Measurements from ENCODE around the gene DUSP1. TPM values are rescaled to one million over a fixed set of nuclear protein-coding genes. Genes with fewer than 3 reads are reported as not detected.

Gene DUSP1
- total and polyA plus RNA-seq, 8 donors = 76.4 to 690 (median 288) TPM

DNA sequence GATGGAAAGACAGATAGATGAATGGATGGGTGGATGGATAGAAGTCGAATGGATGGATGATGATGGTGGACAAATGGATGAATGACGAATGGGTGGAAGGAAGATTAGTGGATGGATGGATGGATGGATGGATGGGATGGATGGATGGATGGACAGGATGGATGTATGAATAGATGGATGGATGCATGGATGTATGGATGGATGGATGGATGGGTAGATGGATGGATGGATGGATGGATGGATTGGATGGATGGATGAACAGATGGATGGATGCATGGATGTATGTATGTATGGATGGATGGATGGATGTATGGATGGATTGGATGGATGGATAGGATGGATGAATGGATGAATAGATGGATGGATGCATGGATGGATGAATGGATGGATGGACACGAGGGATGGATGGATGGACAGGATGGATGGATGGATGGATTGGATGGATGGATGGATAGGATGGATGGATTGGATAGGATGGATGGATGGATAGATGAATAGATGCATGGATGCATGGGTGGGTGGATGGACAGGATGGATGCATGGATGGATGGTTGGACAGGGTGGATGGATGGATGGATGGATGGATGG, 52.4 kb downstream of the DUSP1 start:
- TF ChIP-seq, protein P1, sequence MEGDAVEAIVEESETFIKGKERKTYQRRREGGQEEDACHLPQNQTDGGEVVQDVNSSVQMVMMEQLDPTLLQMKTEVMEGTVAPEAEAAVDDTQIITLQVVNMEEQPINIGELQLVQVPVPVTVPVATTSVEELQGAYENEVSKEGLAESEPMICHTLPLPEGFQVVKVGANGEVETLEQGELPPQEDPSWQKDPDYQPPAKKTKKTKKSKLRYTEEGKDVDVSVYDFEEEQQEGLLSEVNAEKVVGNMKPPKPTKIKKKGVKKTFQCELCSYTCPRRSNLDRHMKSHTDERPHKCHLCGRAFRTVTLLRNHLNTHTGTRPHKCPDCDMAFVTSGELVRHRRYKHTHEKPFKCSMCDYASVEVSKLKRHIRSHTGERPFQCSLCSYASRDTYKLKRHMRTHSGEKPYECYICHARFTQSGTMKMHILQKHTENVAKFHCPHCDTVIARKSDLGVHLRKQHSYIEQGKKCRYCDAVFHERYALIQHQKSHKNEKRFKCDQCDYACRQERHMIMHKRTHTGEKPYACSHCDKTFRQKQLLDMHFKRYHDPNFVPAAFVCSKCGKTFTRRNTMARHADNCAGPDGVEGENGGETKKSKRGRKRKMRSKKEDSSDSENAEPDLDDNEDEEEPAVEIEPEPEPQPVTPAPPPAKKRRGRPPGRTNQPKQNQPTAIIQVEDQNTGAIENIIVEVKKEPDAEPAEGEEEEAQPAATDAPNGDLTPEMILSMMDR (IDR thresholded peaks at IDR 0.05) = no peak
- TF ChIP-seq EP300 (IDR thresholded peaks at IDR 0.05) = no peak
- TF ChIP-seq POLR2A (IDR thresholded peaks at IDR 0.05) = no peak
- H3K36me3 ChIP-seq = no peaks in the 10 kb centered on the region
- intact Hi-C loops (cut with DNase I; ENCODE audit: low total_unique reads) = loop anchor here (10.0 kb wide), 1 partner anchor 46 kb away; no protein-coding TSS in a partner anchor
- H3K27ac ChIP-seq = no peak overlapping the region
- H3K27me3 ChIP-seq = no peaks in the 10 kb centered on the region
- no peak for DNase-seq
- peaks cover 26 to 42% (median 31%) of the 10 kb centered on the region in 4 donors for H3K4me1 ChIP-seq
- WGBS, 5 donors = 90 to 95% (median 92%) methylated on average over 3 of the region's 3 CpGs
- H3K9me3 ChIP-seq = no peaks in the 10 kb centered on the region
- no peak overlapping the region for H3K4me3 ChIP-seq

Small RNA genes lying within 50 kb of the gene (small RNA-seq; reads per million reads assigned to genes)
- gene AC022217.4 = 0 reads per million in 4 donors
- gene RF00019 = 0 reads per million in 4 donors

Other genes with a start within 250 kb of the DUSP1 start
- gene NEURL1B, start 129.9 kb downstream of the DUSP1 start, total RNA-seq = 10 to 100 TPM in 4 of 5 donors, 1 to 10 TPM in 1; 9.1 to 60.3 (median 17.4) TPM
- 1 to 10 TPM; 2.7 to 7.3 (median 4.2) TPM for gene NEURL1B, start 129.9 kb downstream of the DUSP1 start, polyA plus RNA-seq
- gene ERGIC1, start 63.1 kb upstream of the DUSP1 start, total RNA-seq = 100 to 1,000 TPM in 4 of 5 donors, 10 to 100 TPM in 1; 98.8 to 293 (median 137) TPM
- 10 to 100 TPM; 54.5 to 95.3 (median 83.7) TPM for gene ERGIC1, start 63.1 kb upstream of the DUSP1 start, polyA plus RNA-seq
- gene RPL26L1, start 188.2 kb upstream of the DUSP1 start, total RNA-seq = 10 to 100 TPM in 4 of 5 donors, 1 to 10 TPM in 1; 7.0 to 51.6 (median 21.9) TPM
- gene RPL26L1, start 188.2 kb upstream of the DUSP1 start, polyA plus RNA-seq = 10 to 100 TPM; 39.9 to 62.1 (median 60.8) TPM
- gene ATP6V0E1, start 212.6 kb upstream of the DUSP1 start, total RNA-seq = 100 to 1,000 TPM in 4 of 5 donors, 10 to 100 TPM in 1; 18.0 to 134 (median 127) TPM
- 100 to 1,000 TPM; 158 to 328 (median 246) TPM for gene ATP6V0E1, start 212.6 kb upstream of the DUSP1 start, polyA plus RNA-seq